GM18951 (cell line): Measurements from ENCODE around the gene ADAMTS14.

Experiments used
- POLR2A ChIP-seq: IDR thresholded peaks from 4 replicates; pipeline ENCODE4 v1.6.1; 2011; ENCODE audit warnings: mild to moderate bottlenecking; ENCODE audit not compliant: insufficient read length, insufficient read depth; ENCODE audit errors: extremely low read depth
- in situ Hi-C: fragments of 300-500 bp; cut with MboI; formaldehyde crosslinking; loops from one replicate; pipeline ENCODE4 v1.12.0; 2022; ENCODE audit warnings: low sequenced_read_pairs, mixed read lengths, inconsistent platforms; ENCODE audit not compliant: unreplicated experiment

ADAMTS14 gene

GRCh38 chr10:70695241-70696030, 23.1 kb downstream of the ADAMTS14 start:
- in situ Hi-C loops, result no loop called here
- no peak for TF ChIP-seq POLR2A

GRCh38 chr10:70698211-70698610, 25.9 kb downstream of the ADAMTS14 start:
- in situ Hi-C loops, result no loop called here
- no peak for TF ChIP-seq POLR2A

GRCh38 chr10:70699063-70699658, 26.9 kb downstream of the ADAMTS14 start:
- no peak for TF ChIP-seq POLR2A
- in situ Hi-C loops, result no loop called here

- no peak for TF ChIP-seq POLR2A
- in situ Hi-C loops, result no loop called here
Observed at GRCh38 chr10:70699659-70700174, 27.4 kb downstream of the ADAMTS14 start.

- no peak for TF ChIP-seq POLR2A
- in situ Hi-C loops, result no loop called here
Observed at GRCh38 chr10:70702190-70702763, 30.0 kb downstream of the ADAMTS14 start.

- TF ChIP-seq POLR2A, result no peak
- in situ Hi-C loops, result no loop called here
Observed at GRCh38 chr10:70704211-70704610, 31.9 kb downstream of the ADAMTS14 start.

- no peak for TF ChIP-seq POLR2A
- in situ Hi-C loops, result no loop called here
Observed at GRCh38 chr10:70705121-70705861, 33.0 kb downstream of the ADAMTS14 start.

GRCh38 chr10:70711177-70711576, 38.9 kb downstream of the ADAMTS14 start:
- in situ Hi-C loops, result no loop called here
- TF ChIP-seq POLR2A, result no peak

GRCh38 chr10:70711911-70712310, 39.6 kb downstream of the ADAMTS14 start:
- TF ChIP-seq POLR2A, result no peak
- in situ Hi-C loops, result no loop called here

GRCh38 chr10:70714245-70714644, 41.9 kb downstream of the ADAMTS14 start:
- TF ChIP-seq POLR2A, result no peak
- in situ Hi-C loops, result no loop called here

- no peak for TF ChIP-seq POLR2A
- in situ Hi-C loops, result no loop called here
Observed at GRCh38 chr10:70714951-70715350, 42.6 kb downstream of the ADAMTS14 start.

GRCh38 chr10:70715853-70716795, 43.8 kb downstream of the ADAMTS14 start:
- in situ Hi-C loops, result no loop called here
- no peak for TF ChIP-seq POLR2A

GRCh38 chr10:70722820-70723424, 50.6 kb downstream of the ADAMTS14 start:
- in situ Hi-C loops, result no loop called here
- no peak for TF ChIP-seq POLR2A
